A549 (cell line): Measurements from ENCODE around the gene RNF213. TPM values are rescaled to one million over a fixed set of nuclear protein-coding genes. Genes with fewer than 3 reads are reported as not detected.

ENCODE experiments used
- ATAC-seq, 2 experiments: fragments of 200-7000 bp in 1 of 2; fragments of >200 bp in 1 of 2; cut with Nextera tagmentation in 1 of 2; cut with Tn5 transposase in 1 of 2; 3 replicates each; pipeline versions ENCODE4 v1.8.0 to v1.9.1; 2018 to 2020; ENCODE audit warnings: mild to moderate bottlenecking in 1 of 2, moderate library complexity in 1 of 2
- CTCF ChIA-PET: fragments of 300-600 bp; sonication (Branson Sonifier 250); formaldehyde crosslinking; extraction: SDS; loops from one replicate; lab custom pipeline; 2021; ENCODE audit warnings: antibody characterized with exemption, inconsistent platforms; lab: Yijun Ruan, JAX
- POLR2A ChIA-PET: fragments of 350-600 bp; formaldehyde crosslinking; extraction: SDS; loops from one replicate; lab custom pipeline; 2021; ENCODE audit warnings: antibody characterized with exemption, inconsistent platforms; lab: Yijun Ruan, JAX
- DNase-seq, 2 experiments: peaks; one replicate each; pipeline versions ENCODE4 v3.0.0 to v3.0.0-alpha.2; 2011 to 2016; ENCODE audit warnings: low read depth in 1 of 2, low spot score in 1 of 2
- FAIRE-seq: peaks from 2 replicates; lab custom pipeline; 2011; peaks lifted over from hg19 to GRCh38; lab: Jason Lieb, UNC
- H3K27ac ChIP-seq, 2 experiments: fragments of >200 bp; sonication (Bioruptor Twin); formaldehyde crosslinking; 3 replicates each; pipeline ENCODE4 v1.5.1; 2016 to 2017
- H3K4me1 ChIP-seq: fragments of >200 bp; sonication (Bioruptor Twin); formaldehyde crosslinking; 3 replicates; pipeline ENCODE4 v1.6.1; 2016
- H3K4me2 ChIP-seq: fragments of >200 bp; sonication (Bioruptor Twin); formaldehyde crosslinking; 3 replicates; pipeline ENCODE4 v1.6.1; 2016
- H3K4me3 ChIP-seq: fragments of >200 bp; sonication (Bioruptor Twin); formaldehyde crosslinking; 3 replicates; pipeline ENCODE4 v1.5.1; 2016
- H3K9me3 ChIP-seq: fragments of >200 bp; sonication (Bioruptor Twin); formaldehyde crosslinking; 3 replicates; pipeline ENCODE4 v1.6.1; 2016
- BHLHE40 ChIP-seq: IDR thresholded peaks from 2 replicates; pipeline ENCODE4 v1.6.1; 2012; ENCODE audit warnings: low read depth, low read length, inconsistent platforms
- CBX2 ChIP-seq: fragments of 200-600 bp; sonication (generic); IDR thresholded peaks from 2 replicates; pipeline ENCODE4 v1.6.1; 2016; ENCODE audit warnings: low read depth, mild to moderate bottlenecking, borderline replicate concordance
- CBX8 ChIP-seq: fragments of 200-600 bp; sonication (generic); IDR thresholded peaks from 2 replicates; pipeline ENCODE4 v1.6.1; 2016
- E2F6 ChIP-seq: IDR thresholded peaks from 2 replicates; pipeline ENCODE4 v1.6.1; 2012; ENCODE audit warnings: low read depth, borderline replicate concordance
- EHMT2 ChIP-seq: fragments of 200-600 bp; sonication (generic); IDR thresholded peaks from 2 replicates; pipeline ENCODE4 v1.6.1; 2016; ENCODE audit warnings: antibody characterized with exemption, low read depth, mild to moderate bottlenecking, moderate library complexity
- FOSL2 ChIP-seq, 2 experiments: fragments of 450-650 bp in 1 of 2; fragments of >200 bp in 1 of 2; sonication (Bioruptor Twin) in 1 of 2; formaldehyde crosslinking; IDR thresholded peaks; 2 replicates each; pipeline versions ENCODE4 v1.5.0 to v1.6.1; 2016 to 2020; ENCODE audit warnings: mild to moderate bottlenecking in 1 of 2, moderate library complexity in 1 of 2
- FOXS1 ChIP-seq: fragments of 250-450 bp; sonication (Bioruptor Pico); IDR thresholded peaks from 2 replicates; pipeline ENCODE4 v1.5.0; 2020; ENCODE audit warnings: mild to moderate bottlenecking, moderate library complexity
- HDAC2 ChIP-seq: fragments of 200-600 bp; sonication (generic); IDR thresholded peaks from 2 replicates; pipeline ENCODE4 v1.6.1; 2016
- HEYL ChIP-seq: fragments of 250-450 bp; sonication (Bioruptor Pico); IDR thresholded peaks from 2 replicates; pipeline ENCODE4 v1.8.0; 2021; ENCODE audit warnings: mild to moderate bottlenecking, moderate library complexity
- HOXA7 ChIP-seq: fragments of 250-450 bp; sonication (Bioruptor Pico); IDR thresholded peaks from 2 replicates; pipeline ENCODE4 v1.5.0; 2020; ENCODE audit warnings: mild to moderate bottlenecking, moderate library complexity
- HOXB13 ChIP-seq: fragments of 250-450 bp; sonication (Bioruptor Pico); IDR thresholded peaks from 2 replicates; pipeline ENCODE4 v1.5.0; 2020; ENCODE audit warnings: low read depth, mild to moderate bottlenecking, moderate library complexity
- KDM1A ChIP-seq: fragments of 200-600 bp; sonication (generic); IDR thresholded peaks from 2 replicates; pipeline ENCODE4 v1.6.1; 2016; ENCODE audit warnings: low read depth, mild to moderate bottlenecking
- KDM5A ChIP-seq: fragments of 200-600 bp; sonication (generic); IDR thresholded peaks from 2 replicates; pipeline ENCODE4 v1.6.1; 2016; ENCODE audit warnings: antibody characterized with exemption, mild to moderate bottlenecking
- NFE2L2 ChIP-seq: fragments of 150-350 bp; conservative IDR thresholded peaks from 2 replicates; pipeline ENCODE4 v1.6.1; 2014; ENCODE audit warnings: low read length
- NPAS2 ChIP-seq: fragments of 250-450 bp; sonication (Bioruptor Pico); IDR thresholded peaks from 2 replicates; pipeline ENCODE4 v1.8.0; 2022; ENCODE audit warnings: mild to moderate bottlenecking, moderate library complexity, borderline replicate concordance
- POLR2A ChIP-seq: IDR thresholded peaks from 2 replicates; pipeline ENCODE4 v1.6.1; 2012; ENCODE audit warnings: mild to moderate bottlenecking, low read length
- RAD21 ChIP-seq, 2 experiments: fragments of >200 bp in 1 of 2; sonication (Bioruptor Twin) in 1 of 2; formaldehyde crosslinking in 1 of 2; IDR thresholded peaks in 1 of 2; conservative IDR thresholded peaks in 1 of 2; 2 replicates in 1 of 2; 3 replicates in 1 of 2; pipeline ENCODE4 v1.6.1; 2012 to 2018; ENCODE audit warnings: inconsistent platforms in 1 of 2
- RCOR1 ChIP-seq: fragments of 150-350 bp; IDR thresholded peaks from 2 replicates; pipeline ENCODE4 v1.6.1; 2014; ENCODE audit warnings: antibody characterized with exemption, low read length, low read depth
- RNF2 ChIP-seq: fragments of 200-600 bp; sonication (generic); IDR thresholded peaks from 2 replicates; pipeline ENCODE4 v1.6.1; 2016; ENCODE audit warnings: low read depth, mild to moderate bottlenecking, antibody characterized with exemption, moderate library complexity, borderline replicate concordance
- TFCP2L1 ChIP-seq: fragments of 250-450 bp; sonication (Bioruptor Pico); IDR thresholded peaks from 2 replicates; pipeline ENCODE4 v1.5.0; 2021; ENCODE audit warnings: mild to moderate bottlenecking
- TP53 ChIP-seq: fragments of 250-450 bp; sonication (Bioruptor Pico); IDR thresholded peaks from 2 replicates; pipeline ENCODE4 v1.5.0; 2021; ENCODE audit warnings: mild to moderate bottlenecking, moderate library complexity
- ZC3H11A ChIP-seq: fragments of 450-650 bp; IDR thresholded peaks from 2 replicates; pipeline ENCODE4 v1.6.1; 2014; ENCODE audit warnings: antibody characterized with exemption, mild to moderate bottlenecking
- ZFP36 ChIP-seq: fragments of 450-650 bp; IDR thresholded peaks from 2 replicates; pipeline ENCODE4 v1.6.1; 2014; ENCODE audit warnings: borderline replicate concordance; ENCODE audit not compliant: partially characterized antibody
- ZNF302 ChIP-seq: fragments of 250-450 bp; sonication (Bioruptor Pico); IDR thresholded peaks from 2 replicates; pipeline ENCODE4 v1.9.0; 2021; ENCODE audit warnings: inconsistent platforms, mild to moderate bottlenecking, moderate library complexity
- WGBS: methylation state at CpG from one replicate; pipeline ENCODE4 v1.1.6; 2017; ENCODE audit errors: missing lambda C conversion rate; 5-methylcytosine and 5-hydroxymethylcytosine counted together
- polyA plus RNA-seq, 4 experiments: library from polyadenylated mRNA; depleted of rRNA in 3 of 4; stranded (reverse); fragments of >200 nt; fragmentation: RNase III in 1 of 4; extraction: RNeasy Plus Mini Kit Qiagen cat#74134 plus additional on column Dnase treatment in 1 of 4; gene quantifications; 2 replicates in 3 of 4; 3 replicates in 1 of 4; pipeline ENCODE4 v1.2.3, GENCODE V29; 2011 to 2017
- TF ChIP-seq, protein P1 (sequence below): fragments of >200 bp; sonication (Bioruptor Twin); formaldehyde crosslinking; IDR thresholded peaks from 2 replicates; pipeline ENCODE4 v1.6.1; 2016
- TF ChIP-seq, protein P2 (sequence below): IDR thresholded peaks from 2 replicates; pipeline ENCODE4 v1.6.1; 2012
- TF ChIP-seq, protein P3 (sequence below): fragments of >200 bp; sonication (Bioruptor Twin); formaldehyde crosslinking; IDR thresholded peaks from 3 replicates; pipeline ENCODE4 v1.5.1; 2016
- TF ChIP-seq, protein P4 (sequence below): fragments of 450-650 bp; IDR thresholded peaks from 2 replicates; pipeline ENCODE4 v1.6.1; 2014; ENCODE audit warnings: antibody characterized with exemption

The RNF213 gene
- polyA plus RNA-seq, 2 of the 4 experiments (the other 2 are of a cell fraction): 59.1 to 127 TPM

- TF ChIP-seq, protein P1, sequence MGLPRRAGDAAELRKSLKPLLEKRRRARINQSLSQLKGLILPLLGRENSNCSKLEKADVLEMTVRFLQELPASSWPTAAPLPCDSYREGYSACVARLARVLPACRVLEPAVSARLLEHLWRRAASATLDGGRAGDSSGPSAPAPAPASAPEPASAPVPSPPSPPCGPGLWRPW: no peak
- no peak for TF ChIP-seq HOXB13 (CRISPR knock-in tag)
- TF ChIP-seq, all 56 proteins: peak for 0
Observed at GRCh38 chr17:80377798-80378197, 117.1 kb downstream of the RNF213 start (continued).

GRCh38 chr17:80379348-80379747, 118.7 kb downstream of the RNF213 start:
- H3K4me3 ChIP-seq: no peak overlapping the region
- ATAC-seq: no peak
- POLR2A ChIA-PET: no interaction called here
- 94% methylated on average over 9 of the region's 9 CpGs for WGBS
- TF ChIP-seq NFE2L2 (no peak), TP53 (CRISPR knock-in tag) (no peak), RCOR1 (no peak), TFCP2L1 (CRISPR knock-in tag) (no peak), E2F6 (no peak), FOXS1 (CRISPR knock-in tag) (no peak), FOSL2 (IDR thresholded peaks at IDR 0.05) (no peak), FOSL2 (CRISPR knock-in tag; IDR thresholded peaks at IDR 0.05) (no peak), KDM5A (no peak), CBX8 (no peak), ZC3H11A (no peak), RNF2 (no peak), NPAS2 (CRISPR knock-in tag) (no peak), ZFP36 (no peak), HDAC2 (no peak)
- TF ChIP-seq, protein P2, sequence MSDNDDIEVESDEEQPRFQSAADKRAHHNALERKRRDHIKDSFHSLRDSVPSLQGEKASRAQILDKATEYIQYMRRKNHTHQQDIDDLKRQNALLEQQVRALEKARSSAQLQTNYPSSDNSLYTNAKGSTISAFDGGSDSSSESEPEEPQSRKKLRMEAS: no peak
- TF ChIP-seq, protein P3, sequence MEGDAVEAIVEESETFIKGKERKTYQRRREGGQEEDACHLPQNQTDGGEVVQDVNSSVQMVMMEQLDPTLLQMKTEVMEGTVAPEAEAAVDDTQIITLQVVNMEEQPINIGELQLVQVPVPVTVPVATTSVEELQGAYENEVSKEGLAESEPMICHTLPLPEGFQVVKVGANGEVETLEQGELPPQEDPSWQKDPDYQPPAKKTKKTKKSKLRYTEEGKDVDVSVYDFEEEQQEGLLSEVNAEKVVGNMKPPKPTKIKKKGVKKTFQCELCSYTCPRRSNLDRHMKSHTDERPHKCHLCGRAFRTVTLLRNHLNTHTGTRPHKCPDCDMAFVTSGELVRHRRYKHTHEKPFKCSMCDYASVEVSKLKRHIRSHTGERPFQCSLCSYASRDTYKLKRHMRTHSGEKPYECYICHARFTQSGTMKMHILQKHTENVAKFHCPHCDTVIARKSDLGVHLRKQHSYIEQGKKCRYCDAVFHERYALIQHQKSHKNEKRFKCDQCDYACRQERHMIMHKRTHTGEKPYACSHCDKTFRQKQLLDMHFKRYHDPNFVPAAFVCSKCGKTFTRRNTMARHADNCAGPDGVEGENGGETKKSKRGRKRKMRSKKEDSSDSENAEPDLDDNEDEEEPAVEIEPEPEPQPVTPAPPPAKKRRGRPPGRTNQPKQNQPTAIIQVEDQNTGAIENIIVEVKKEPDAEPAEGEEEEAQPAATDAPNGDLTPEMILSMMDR: no peak
- TF ChIP-seq, all 56 proteins: peak for 0
- CTCF ChIA-PET: interaction anchor here (0.6 to 1.6 kb wide), 4 partner anchors 8 to 38 kb away, joined by 3 to 6 read pairs (median 4); no protein-coding TSS in a partner anchor
- DNase-seq (no peak), FAIRE-seq (no peak)
- no peak overlapping the region for H3K4me2 ChIP-seq
- H3K27ac ChIP-seq: no peak overlapping the region
- H3K4me1 ChIP-seq: no peaks in the 10 kb centered on the region
- H3K9me3 ChIP-seq: no peaks in the 10 kb centered on the region

DNA sequence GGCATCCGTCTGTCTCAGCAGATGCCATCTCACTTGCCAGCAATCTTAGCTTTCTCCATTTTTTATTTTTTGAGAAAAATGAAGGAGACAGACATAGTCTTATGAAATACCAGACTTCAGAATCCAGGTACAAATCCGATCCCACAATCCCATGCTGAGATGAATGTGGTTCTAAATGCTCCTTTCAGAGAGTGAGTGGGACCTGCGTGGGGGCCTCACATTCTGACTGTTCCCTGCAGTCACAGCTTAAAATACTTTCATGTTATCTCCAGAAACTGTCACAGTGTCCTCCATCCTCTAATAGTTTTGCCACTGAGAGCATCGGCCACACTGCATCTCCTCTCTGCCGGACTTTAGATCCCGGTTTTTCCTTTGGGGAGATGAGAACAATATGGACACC, 119.4 kb downstream of the RNF213 start:
- POLR2A ChIA-PET: no interaction called here
- 94% methylated on average over 6 of the region's 6 CpGs for WGBS
- TF ChIP-seq KDM1A: no peak
- TF ChIP-seq RCOR1: no peak
- TF ChIP-seq BHLHE40: no peak
- TF ChIP-seq, protein P4, sequence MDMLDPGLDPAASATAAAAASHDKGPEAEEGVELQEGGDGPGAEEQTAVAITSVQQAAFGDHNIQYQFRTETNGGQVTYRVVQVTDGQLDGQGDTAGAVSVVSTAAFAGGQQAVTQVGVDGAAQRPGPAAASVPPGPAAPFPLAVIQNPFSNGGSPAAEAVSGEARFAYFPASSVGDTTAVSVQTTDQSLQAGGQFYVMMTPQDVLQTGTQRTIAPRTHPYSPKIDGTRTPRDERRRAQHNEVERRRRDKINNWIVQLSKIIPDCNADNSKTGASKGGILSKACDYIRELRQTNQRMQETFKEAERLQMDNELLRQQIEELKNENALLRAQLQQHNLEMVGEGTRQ: no peak
- TF ChIP-seq POLR2A: no peak
- no peak for TF ChIP-seq RAD21 (conservative IDR thresholded peaks at IDR 0.05 in 1 of 2, IDR thresholded peaks at IDR 0.05 in 1 of 2)
- no peak for TF ChIP-seq CBX2
- no peak for TF ChIP-seq FOSL2 (IDR thresholded peaks at IDR 0.05)
- TF ChIP-seq FOSL2 (CRISPR knock-in tag; IDR thresholded peaks at IDR 0.05): no peak
- TF ChIP-seq NFE2L2: no peak
- TF ChIP-seq EHMT2: no peak
- no peak for TF ChIP-seq ZNF302 (CRISPR knock-in tag)
- no peak for TF ChIP-seq HOXA7 (CRISPR knock-in tag)
- no peak for TF ChIP-seq HEYL (CRISPR knock-in tag)
- ATAC-seq (no peak), FAIRE-seq (no peak), DNase-seq (no peak)
- no peak overlapping the region for H3K4me3 ChIP-seq
- no peak overlapping the region for H3K27ac ChIP-seq
- H3K4me2 ChIP-seq: no peak overlapping the region
- CTCF ChIA-PET: interaction anchor here (1.4 kb wide), 1 partner anchor 15 kb away, joined by 4 read pairs; no protein-coding TSS in a partner anchor
- no peaks in the 10 kb centered on the region for H3K9me3 ChIP-seq
- H3K4me1 ChIP-seq: no peaks in the 10 kb centered on the region
